ENCODE results near the gene PTTG1IP2.
"Not testable (repeated sequence)": the region's sequence is repeated elsewhere in the genome, so short reads cannot be mapped to it uniquely, and the experiment has no call there.

The PTTG1IP2 gene

DNA sequence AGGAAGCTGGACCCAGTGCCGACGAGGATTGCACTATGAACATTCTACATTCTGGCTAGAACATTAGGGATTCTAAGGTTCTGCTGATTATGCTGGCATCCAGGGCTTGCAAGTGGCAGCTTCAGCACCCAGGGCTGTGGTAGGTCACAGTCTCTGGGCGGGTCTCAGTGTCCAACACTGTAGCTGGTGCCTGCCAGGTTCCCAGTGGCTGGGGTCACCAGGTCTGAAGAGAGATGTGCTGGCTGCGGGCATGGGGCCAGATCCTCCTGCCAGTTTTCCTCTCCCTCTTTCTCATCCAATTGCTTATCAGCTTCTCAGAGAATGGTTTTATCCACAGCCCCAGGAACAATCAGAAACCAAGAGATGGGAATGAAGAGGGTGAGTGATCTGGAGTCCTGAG is at the start of gene PTTG1IP2:
TSS of gene PTTG1IP2 (plus strand) at position 86 of the 400 bp plus-strand sequence. CDS start at position 234, 148 bp downstream.
- DNase-seq (ENCODE audit: low read depth in 3 of 3), result no peak

DNA sequence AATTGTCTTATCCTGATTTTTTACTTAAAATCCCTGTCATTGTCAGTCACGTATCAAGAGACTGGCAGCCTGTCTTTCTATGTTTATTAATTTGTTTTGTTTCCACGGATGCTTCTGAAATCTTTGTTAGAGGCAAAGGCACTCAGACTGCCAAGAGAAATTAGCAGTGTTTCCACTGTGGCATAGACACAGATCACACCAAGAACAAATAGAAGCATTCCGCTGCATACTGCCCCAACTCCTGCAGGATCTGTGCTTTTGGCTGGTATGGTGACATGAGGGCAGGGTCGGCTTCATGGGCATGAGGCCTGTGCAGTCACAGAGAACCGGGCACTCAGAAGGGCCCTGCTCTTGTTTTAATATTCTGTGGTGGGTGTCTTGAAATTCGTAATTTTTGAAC is 47.8 kb upstream of the PTTG1IP2 start:
- DNase-seq (ENCODE audit: low read depth in 3 of 3), result no peak

DNA sequence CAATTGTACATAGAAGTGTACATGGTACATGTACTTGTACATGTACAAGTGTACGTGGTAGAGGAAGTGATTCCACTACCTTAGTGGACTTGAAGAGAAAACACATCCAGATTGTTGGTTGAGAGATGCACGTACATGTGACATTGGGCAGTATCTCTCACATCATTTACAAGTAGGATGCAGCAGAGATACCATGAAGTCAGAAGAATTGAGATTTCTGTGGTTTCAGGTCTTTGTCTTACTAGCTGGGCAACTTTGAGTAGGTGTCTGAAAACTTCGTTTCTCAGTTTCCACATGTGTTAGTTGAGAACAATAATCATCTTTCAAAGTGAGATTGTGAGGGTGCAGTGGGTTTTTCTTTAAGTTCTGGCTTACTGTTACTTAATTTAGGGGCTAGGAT is 44.7 kb upstream of the PTTG1IP2 start:
- DNase-seq (ENCODE audit: low read depth in 3 of 3), result no peak

DNA sequence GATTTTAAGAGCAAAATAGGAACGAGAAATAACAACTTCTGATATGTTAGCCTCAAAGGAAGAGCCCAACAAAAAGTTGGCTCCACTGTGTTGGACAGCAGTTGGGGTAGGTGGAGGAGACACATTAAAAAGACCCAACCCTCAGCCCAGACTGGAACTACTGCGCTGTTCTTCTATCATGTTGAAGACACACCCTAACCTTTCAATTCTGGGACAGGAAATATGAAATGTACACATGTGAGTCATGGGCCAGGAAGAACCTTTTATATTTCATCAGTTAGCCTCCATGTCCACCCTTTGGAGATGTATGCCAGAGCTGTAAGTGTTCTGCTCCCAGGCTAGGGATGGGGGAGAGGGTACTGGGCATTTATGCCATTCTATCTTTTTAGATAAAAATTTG is 44.1 kb upstream of the PTTG1IP2 start:
- DNase-seq (ENCODE audit: low read depth in 3 of 3), result no peak

DNA sequence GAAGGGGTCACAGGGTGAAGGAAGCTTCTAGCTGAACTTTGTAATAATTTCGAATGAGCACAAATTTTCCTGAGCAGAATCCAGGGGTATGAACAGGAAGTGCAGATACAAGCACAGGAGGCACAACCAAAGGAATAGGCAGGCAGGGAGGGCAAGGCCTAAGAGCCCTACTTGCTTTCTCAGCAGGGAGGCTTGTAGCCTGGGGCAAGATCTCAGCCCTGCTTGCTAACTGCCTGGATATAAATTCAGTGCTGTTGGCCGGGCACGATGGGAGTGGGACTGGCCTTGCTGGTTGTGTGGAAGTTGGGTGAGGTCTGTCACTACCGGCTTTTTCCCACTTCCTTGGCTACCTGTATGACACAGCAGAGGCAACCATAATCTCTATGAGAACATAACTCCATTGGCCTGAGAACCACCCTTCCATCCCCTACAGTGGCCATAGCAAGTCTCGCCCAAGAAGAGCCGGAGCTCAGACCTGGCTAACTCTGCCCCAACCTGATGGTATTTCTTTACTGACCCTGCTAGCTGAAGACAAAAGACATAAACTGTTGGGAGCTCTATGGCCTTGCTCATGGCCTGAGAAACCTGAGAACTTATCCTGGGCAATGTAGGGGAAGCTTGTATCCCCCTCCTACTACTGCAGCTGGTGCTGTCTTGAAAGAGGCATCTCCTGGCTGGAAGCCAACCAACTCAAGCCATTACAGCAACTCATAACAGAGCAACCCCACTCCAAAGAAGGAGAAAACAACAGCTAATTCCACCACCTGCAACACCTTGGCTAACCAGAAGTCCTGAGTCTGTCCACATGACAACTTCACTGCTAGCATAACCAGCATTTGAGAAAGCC is 38.6 kb upstream of the PTTG1IP2 start:
- DNase-seq (ENCODE audit: low read depth in 3 of 3), result no peak

DNA sequence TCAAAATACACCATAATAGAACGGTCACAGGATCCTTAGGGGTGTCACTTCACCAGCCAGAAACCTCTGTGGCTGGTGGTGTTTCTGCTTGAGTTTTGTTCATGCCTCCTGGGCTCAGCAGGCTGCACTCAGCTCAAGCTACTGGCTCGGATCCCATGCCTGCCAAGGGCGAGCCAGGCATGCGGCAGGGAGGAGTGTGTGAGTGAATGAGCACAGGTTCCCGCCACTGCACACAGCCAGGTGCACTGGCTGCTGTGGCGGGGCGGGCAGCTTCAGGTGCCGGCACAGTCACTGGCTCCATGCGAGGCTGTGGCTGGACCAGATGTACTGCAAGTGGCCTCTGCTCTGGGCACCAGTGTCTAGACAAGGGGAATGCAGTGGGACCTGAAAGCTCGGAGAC is 36.7 kb upstream of the PTTG1IP2 start:
- DNase-seq (ENCODE audit: low read depth in 3 of 3), result no peak

DNA sequence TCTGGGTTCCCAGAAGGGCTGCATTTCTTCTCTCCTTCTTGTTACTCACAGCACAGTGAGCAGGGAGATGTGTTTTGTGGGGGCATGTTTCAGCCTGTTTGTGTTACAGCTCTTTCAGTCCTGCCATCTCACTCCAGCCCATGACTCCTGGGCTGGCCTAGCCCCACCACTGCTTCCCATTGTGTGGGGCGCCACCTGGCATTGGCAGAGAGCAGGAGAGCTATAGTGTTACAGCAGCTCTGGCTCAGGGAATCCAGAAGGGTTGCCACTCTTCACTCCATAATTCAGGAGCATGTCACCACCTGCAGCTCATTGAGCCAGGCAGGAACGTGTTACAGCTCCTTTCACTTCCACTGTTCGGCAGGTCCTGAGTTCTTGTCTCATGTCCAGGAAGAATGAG is 36.2 kb upstream of the PTTG1IP2 start:
- no peak for DNase-seq (ENCODE audit: low read depth in 3 of 3)

DNA sequence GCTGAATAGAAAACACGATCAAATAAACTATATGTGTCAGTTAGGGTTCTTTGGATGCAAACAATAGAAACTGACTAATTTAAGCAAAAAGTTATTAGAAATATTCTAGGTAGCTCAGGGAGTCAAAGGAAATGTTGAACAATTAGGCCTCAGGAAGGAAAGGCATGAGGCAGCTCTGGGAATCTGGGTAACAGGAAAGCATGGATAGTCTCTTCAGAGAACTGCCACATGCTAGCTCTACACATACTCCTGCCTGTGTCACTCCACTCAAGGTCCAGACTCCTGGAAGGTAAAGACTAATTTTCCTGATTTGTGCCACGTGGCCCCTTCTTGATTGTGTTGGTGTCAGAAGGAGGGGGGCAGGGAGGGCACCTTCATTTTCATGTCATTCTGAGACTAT is 23.8 kb upstream of the PTTG1IP2 start:
- no peak for DNase-seq (ENCODE audit: low read depth in 3 of 3)

DNA sequence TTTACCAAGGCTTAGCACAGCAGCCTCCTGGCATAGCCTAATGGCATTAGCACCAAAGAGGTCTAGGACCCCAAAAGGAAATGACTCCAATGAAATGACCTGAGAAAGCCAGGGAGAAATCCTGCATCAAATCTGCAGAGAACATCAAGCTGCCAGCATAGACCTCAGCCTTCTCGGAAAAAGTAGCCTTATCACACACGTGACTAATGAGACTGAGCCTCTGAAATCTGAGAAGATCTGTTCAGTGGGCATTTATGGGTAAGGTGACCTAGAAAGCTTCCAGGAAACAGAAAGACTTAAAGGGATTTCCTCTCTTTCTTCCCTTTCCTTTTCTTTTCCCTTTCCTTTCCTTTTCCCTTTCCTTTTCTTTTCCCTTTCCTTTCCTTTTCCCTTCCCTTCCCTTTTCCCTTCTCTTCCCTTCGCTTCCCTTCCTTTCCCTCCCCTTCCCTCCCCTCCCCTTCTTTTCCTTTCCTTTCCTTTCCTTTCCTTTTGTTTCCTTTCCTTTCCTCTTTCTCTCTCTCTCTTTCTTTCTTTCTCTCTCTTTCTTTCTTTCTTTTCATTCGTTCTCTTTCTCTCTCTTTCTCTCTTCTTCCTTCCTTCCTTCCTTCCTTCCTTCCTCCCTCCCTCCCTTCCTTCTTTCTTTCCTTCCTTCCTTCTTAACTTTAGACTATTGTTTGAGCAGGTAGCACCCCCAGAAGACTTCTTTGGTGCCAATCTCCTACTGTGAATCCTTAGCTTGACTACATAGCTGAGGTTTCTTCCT is 23.1 kb upstream of the PTTG1IP2 start:
- no peak for DNase-seq (ENCODE audit: low read depth in 3 of 3)

DNA sequence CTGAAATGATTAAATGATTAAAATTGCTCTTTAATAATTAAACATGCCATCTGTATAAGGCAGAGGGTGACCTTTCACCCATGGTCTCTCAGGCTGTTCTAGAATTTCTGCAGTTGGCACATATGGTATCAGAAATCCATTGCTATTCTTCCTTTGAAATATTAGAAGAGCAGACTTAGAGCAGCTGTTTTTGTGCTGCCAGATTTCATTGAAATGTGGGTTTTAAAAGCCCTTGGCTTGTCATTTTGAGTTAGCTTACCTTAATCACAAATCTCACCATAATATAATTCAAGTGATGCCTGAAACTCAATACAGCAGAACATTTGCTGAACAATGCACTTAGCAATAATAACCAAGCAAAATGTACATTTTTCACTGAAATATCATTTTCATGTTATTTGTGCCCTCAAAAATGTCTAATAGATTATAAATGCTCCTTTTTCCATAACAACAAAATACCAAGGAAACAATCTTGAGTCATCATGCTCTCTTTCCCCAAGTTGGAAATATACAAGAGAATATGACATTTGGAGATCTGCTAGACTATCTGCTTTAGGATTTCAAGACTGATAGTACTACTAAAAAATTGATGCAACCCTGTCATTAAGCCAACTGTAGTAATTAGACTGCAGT is 16.1 kb upstream of the PTTG1IP2 start:
- no peak for DNase-seq (ENCODE audit: low read depth in 3 of 3)

DNA sequence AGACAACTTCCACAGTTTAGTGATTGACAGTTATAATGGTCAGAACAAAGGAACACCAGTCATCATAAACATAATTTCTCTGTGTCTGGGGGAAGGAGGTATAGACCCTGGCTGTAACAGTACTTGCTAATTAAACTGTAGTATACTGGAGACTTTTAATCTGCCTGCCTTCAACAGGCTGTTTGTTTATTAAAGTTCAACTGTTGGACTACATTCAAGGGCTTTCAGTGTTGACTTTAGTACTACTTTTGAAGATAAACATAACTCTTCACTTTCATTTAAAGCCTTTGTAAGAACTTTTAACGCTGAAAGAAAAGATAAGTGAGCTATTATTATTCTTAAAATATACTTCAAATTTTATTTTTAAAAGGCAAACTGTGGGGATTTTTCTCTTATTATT is 15.5 kb upstream of the PTTG1IP2 start:
- DNase-seq (ENCODE audit: low read depth in 3 of 3), result no peak

DNA sequence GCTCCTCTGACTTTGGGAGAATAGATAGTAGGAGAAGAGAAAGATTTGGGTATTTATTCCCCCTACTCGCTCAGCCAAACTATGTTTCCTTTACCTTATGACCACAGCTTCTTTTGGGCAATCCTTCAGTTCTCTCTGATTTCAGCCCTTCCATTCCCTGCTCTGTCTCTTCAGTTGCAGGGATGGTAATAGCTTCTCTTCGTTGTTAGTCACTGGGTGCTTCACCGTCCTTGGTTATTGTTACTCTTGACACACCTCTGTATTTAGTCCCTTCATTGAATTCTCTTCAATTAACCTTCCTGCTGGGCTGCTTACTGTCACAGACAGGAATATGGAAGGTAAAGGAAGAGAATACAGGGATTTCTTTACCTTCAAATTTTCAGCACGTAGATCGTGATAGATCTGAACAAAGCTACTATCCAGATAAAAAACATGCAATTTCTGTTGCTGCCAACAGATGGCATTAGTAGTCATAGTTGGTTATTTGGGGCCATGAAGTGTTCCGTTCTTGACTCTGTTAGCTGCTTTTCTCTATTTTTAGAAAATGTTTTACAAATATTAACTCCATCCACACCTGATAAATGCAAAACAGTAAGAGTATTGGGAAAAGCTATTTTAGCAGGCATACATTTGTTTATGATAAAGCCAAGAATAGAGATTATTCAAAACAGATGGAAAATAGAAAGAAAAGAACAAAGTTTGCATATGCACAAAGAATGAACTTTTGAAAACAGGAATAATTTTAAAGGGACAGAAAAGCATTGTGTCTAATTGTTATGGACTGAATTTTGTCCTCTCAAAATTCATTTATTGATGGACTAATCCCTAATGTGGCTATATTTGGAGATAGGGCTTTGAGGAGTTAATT is 14.0 kb upstream of the PTTG1IP2 start:
- no peak for DNase-seq (ENCODE audit: low read depth in 3 of 3)

DNA sequence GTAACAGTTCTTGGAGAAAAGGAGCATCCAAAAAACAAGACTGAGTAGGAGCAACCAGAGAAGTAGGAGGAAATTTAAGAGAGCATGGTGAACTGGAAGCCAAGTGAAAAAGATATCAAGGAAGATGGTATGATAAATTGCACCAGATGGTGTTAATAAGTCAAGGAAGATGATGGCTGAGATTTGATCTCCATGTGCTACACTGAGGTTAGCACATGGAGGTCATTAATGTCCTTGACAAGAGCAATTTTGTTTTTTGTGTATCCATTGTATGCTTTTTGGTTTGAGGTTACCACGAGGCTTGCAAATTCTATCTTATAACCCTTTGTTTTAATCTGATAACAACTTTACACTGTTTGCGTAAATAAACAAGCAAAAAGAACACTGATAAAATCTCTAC is 11.3 kb upstream of the PTTG1IP2 start:
- DNase-seq (ENCODE audit: low read depth in 3 of 3), result no peak

DNA sequence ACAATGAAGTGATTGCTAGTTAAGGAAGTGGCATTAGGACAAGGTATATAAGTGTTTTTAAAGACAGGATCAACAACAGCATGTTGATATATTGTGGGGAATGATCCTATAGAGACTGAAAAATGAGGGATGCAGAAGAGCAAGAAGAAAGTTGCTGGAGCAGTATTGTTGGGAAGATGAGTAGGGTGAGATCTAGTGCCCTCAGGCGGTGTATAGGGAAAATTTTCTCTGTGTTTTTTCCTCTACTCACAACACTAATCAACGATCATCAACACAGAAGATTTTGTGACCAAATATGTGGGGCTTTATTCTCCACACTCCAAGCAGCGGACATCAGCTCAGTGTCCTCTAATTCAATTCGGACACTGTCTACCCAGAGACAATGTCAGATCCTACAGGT is 9.6 kb upstream of the PTTG1IP2 start:
- DNase-seq (ENCODE audit: low read depth in 3 of 3), result no peak

DNA sequence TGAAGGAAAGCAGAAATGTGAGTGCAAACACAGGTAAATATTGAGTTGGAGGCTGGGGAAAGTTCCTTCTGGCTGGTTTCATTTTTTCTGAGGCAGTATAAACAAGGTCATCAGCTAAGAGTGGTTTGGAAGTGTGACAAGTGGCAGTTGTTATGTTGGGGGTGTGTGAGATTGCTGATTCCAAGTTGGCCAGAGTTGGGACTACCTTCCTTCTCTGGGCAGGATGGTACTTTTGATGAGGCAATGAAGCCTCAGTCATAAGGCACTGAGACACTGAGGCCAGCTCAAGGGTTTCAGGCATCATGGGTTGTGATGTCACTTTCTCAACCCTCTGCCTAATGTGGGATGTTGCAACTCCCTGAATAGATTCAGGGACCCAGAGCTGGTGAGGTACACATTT is 8.2 kb upstream of the PTTG1IP2 start:
- no peak for DNase-seq (ENCODE audit: low read depth in 3 of 3)

DNA sequence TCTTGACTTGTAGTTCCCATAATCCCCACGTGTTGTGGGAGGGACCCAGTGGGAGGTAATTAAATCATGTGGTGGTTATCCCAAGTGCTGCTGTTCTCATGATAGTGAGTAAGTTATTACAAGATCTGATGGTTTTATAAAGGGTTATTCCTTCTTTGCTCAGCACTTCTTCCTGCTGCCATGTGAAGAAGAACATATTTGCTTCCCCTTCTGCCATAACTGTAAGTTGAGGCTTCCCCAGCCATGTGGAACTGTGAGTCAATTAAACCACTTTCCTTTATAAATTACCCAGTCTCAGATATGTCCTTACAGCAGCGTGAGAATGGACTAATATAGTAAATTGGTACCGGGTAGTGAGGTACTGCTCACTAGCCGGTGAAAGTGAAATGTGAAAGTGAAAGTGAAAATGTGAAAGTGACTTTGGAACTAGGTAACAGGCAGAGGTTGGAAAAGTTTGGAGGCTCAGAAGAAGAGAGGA is 6.2 kb upstream of the PTTG1IP2 start:
- DNase-seq (ENCODE audit: low read depth in 3 of 3), result not testable (repeated sequence)

DNA sequence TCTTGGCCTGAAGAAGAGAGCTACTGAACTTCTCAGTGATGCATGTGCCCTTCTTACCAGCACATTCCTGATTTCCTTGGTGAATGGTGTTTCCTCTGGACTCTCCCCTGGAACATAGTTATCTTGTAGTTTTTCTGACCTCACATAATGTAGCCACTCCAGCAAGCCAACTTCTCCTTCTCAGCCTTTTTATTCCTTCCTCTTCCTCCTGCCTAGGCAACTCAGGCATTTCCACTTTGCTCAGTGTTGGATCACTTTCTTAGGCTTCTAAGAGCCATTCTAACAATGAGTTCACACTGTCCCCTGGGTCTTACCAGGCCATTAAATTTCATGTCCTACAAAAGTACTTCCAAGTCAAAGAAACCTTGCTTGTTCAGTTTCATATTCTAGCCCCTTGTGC is 3.6 kb upstream of the PTTG1IP2 start:
- no peak for DNase-seq (ENCODE audit: low read depth in 3 of 3)

DNA sequence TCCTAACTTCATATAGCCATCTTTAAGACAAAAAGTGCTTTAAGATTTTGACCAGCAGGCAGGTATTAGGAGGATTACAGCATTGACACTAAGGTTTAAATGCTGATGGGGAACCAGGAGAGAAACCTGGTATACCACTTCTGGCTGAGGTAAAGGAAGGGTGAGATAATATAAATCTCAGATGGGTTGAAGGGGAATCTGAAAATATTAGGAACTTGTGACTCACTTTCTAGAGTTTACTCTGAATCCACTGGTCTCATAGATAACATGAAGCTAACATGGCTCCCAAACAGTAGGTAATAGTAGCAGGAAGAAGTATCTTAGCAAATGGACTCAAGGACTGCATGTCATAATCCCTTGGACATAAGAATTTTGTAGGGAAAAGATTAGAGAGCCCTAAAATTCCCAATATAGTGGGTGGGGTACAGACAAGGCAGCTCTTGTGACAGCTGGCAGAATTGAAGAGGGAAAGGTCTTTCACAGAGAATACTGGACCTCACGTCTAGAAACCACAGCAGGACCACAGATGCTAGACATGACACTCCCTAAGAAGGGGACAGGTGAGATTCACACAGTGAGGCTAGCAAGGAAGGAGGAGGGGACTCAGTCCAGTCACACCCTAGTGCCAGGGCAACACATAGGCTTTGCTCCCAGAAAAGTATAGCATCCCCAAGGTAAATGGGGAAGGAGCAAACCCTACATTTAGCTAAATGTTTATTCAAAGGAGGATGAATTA is 3.5 kb downstream of the PTTG1IP2 start:
- no peak for DNase-seq (ENCODE audit: low read depth in 3 of 3)

DNA sequence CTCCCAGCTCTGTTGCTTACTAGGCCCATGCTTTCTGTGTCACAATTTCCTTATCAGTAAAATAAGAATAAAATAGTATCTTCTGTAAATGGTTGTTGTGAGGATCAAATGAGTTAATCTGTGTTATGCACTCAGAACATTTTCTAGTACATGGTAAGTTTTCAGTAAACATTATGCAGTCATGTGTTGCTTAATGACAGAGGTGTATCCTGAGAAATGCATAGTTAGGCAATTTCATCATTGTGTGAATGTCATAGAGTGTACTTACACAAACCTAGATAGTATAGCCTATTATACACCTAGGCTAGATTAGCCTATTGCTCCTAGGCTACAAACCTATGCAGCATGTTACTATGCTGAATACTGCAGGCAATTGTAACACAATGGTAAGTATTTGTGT is 4.4 kb downstream of the PTTG1IP2 start:
- no peak for DNase-seq (ENCODE audit: low read depth in 3 of 3)

DNA sequence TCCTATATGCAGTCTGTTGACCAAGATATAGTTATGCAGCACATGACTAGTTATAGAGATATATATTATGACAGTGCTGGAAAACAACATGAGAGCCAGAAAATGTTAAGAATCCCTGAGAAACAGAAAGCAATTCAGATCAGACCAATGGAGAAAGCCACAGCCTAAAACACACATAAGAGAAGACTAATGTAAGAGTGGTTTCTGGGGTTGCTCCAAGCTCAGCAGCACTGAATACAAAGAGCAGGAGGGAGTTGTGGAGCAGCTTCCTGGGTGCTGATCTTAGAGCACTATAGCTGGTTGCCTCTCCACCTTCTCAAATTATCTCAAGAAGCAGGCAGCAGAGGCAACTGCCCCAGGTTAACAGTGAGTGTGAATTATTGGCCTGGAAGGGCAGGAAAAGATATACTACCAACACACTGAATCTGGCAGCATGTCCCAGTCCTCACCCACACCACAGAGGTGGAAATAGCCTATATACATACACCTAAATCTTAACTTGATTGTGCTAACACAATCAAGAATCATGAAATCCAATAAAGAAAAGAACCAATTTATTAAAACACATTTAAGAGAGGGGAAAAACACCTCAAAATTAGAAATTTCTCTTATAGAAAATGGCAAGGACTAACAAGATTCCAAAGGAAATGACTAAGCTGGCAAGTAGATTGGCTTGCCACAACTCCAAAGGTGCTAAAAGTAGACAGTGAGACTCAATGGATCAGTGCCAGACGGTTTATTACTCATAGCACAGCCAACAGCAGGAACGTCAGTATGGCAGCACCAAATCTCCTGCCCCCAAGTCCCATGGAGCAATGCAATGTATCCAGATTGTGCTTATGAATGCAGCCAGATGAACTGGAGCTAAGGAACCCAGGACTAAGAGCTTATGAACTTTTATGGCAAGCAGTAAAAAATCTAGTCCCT is 5.1 kb downstream of the PTTG1IP2 start:
- no peak for DNase-seq (ENCODE audit: low read depth in 3 of 3)

Measured in stimulated activated CD4-positive, alpha-beta T cell treated with anti-CD3 and anti-CD28 coated beads, TNF-alpha, amount 100 ng/mL, for 48 hours (primary cell).